Erythroblast (primary cell): ENCODE results near the gene GTF2A1L.

Experiments used
- GATA1 ChIP-seq: IDR thresholded peaks from 2 replicates; pipeline ENCODE4 v1.6.1; 2011; ENCODE audit warnings: low read depth, mild to moderate bottlenecking, control low read depth, low read length, moderate library complexity
- POLR2A ChIP-seq: IDR thresholded peaks from 2 replicates; pipeline ENCODE4 v1.6.1; 2011; ENCODE audit warnings: mild to moderate bottlenecking, low read length

DNA sequence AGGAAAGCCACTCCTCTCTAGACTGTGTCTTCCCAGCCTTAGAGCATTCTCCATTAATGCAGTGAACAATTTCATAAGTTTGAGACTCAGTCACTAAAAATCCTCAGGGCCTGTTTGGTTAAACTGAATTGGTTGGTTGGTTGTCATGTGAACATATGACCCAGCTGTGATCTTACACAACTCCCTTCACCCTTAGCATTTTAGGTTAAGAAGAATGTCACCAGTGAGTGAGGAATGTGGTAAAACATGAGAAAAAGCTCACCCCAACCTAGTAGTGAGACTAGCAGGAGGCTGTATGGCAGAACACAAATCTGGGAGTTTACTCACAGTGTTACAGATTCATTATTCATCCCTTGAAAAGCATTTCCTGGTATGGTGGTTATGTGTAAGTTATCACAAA, 105.5 kb downstream of the GTF2A1L start:
- TF ChIP-seq POLR2A, result no peak
- no peak for TF ChIP-seq GATA1
